ENCODE data around the gene CMBL.

DNA sequence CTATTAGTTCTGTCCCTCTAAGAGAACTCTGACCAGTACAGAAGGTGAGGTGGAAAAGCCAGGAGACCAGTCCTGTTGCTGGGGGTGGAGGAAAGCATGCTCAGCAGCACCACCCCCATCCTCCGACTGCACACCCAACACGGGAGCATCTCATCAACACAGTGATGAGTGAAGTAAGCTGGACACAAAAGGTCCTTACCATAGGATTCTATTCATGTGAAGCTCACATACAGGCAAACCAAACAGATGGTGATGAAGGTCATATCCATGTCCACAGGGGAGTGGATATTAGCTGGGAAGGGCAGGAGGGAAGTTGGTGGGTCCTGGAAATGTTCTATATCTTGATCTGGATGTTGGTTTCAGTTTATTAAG is 31.0 kb upstream of the CMBL start:
- TF ChIP-seq, protein P1, sequence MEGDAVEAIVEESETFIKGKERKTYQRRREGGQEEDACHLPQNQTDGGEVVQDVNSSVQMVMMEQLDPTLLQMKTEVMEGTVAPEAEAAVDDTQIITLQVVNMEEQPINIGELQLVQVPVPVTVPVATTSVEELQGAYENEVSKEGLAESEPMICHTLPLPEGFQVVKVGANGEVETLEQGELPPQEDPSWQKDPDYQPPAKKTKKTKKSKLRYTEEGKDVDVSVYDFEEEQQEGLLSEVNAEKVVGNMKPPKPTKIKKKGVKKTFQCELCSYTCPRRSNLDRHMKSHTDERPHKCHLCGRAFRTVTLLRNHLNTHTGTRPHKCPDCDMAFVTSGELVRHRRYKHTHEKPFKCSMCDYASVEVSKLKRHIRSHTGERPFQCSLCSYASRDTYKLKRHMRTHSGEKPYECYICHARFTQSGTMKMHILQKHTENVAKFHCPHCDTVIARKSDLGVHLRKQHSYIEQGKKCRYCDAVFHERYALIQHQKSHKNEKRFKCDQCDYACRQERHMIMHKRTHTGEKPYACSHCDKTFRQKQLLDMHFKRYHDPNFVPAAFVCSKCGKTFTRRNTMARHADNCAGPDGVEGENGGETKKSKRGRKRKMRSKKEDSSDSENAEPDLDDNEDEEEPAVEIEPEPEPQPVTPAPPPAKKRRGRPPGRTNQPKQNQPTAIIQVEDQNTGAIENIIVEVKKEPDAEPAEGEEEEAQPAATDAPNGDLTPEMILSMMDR (IDR thresholded peaks at IDR 0.05), result no peak
- TF ChIP-seq POLR2A (IDR thresholded peaks at IDR 0.05), result no peak
